Ishikawa (cell line): Measurements from ENCODE around the gene SNX12.

Experiments
- CEBPB ChIP-seq: IDR thresholded peaks from 2 replicates; pipeline ENCODE4 v1.6.1; 2012
- CREB1 ChIP-seq: IDR thresholded peaks from 2 replicates; pipeline ENCODE4 v1.6.1; 2012; ENCODE audit warnings: low read depth
- EGR1 ChIP-seq: IDR thresholded peaks from 2 replicates; pipeline ENCODE4 v1.6.1; 2012
- EP300 ChIP-seq: IDR thresholded peaks from 2 replicates; pipeline ENCODE4 v1.6.1; 2012; ENCODE audit warnings: borderline replicate concordance
- FOXM1 ChIP-seq: IDR thresholded peaks from 2 replicates; pipeline ENCODE4 v1.6.1; 2012; ENCODE audit warnings: low read depth, borderline replicate concordance
- MAX ChIP-seq: IDR thresholded peaks from 2 replicates; pipeline ENCODE4 v1.6.1; 2012
- NFIC ChIP-seq: IDR thresholded peaks from 2 replicates; pipeline ENCODE4 v1.6.1; 2012
- RAD21 ChIP-seq: IDR thresholded peaks from 2 replicates; pipeline ENCODE4 v1.6.1; 2012; ENCODE audit warnings: low read depth
- REST ChIP-seq: IDR thresholded peaks from 2 replicates; pipeline ENCODE4 v1.6.1; 2012; ENCODE audit warnings: low read depth, mild to moderate bottlenecking
- TAF1 ChIP-seq: IDR thresholded peaks from 2 replicates; pipeline ENCODE4 v1.6.1; 2012; ENCODE audit warnings: low read depth, mild to moderate bottlenecking
- TCF12 ChIP-seq: IDR thresholded peaks from 2 replicates; pipeline ENCODE4 v1.6.1; 2012; ENCODE audit warnings: low read depth
- TEAD4 ChIP-seq: IDR thresholded peaks from 2 replicates; pipeline ENCODE4 v1.6.1; 2012
- USF1 ChIP-seq: IDR thresholded peaks from 2 replicates; pipeline ENCODE4 v1.6.1; 2012
- YY1 ChIP-seq: IDR thresholded peaks from 2 replicates; pipeline ENCODE4 v1.6.1; 2012; ENCODE audit warnings: low read depth
- ZBTB7A ChIP-seq: IDR thresholded peaks from 2 replicates; pipeline ENCODE4 v1.6.1; 2012; ENCODE audit warnings: low read depth

Gene SNX12

GRCh38 chrX:71068044-71068918 lies at the start of gene SNX12:
TSS of gene SNX12 (minus strand) at chrX:71068334. CDS start at chrX:71068306, 28 bp downstream.
- TF ChIP-seq EP300 (0 out of 2 replicates have a peak, but pooled peaks have one; percentile 33), NFIC (0 out of 2 replicates have a peak, but pooled peaks have one; percentile 8), TEAD4 (peak; percentile 9; the same call in 1 of the 2 replicates), USF1 (peak; percentile 69), YY1 (peak; percentile 68; the same call in 1 of the 2 replicates), EGR1 (peak; percentile 89), RAD21 (no peak), ZBTB7A (no peak), FOXM1 (no peak), REST (no peak)

GRCh38 chrX:71117358-71117757 lies 49.2 kb upstream of the SNX12 start:
- TF ChIP-seq EP300 = no peak
- no peak for TF ChIP-seq YY1
- TF ChIP-seq NFIC = no peak
- no peak for TF ChIP-seq CREB1
- TF ChIP-seq FOXM1 = no peak
- TF ChIP-seq TCF12 = no peak

GRCh38 chrX:71111921-71112431 lies 43.8 kb upstream of the SNX12 start:
- no peak for TF ChIP-seq EGR1
- TF ChIP-seq CREB1 = no peak
- no peak for TF ChIP-seq TAF1
- no peak for TF ChIP-seq USF1

GRCh38 chrX:71111141-71111843 lies 43.2 kb upstream of the SNX12 start, which contains the start of gene IL2RG:
TSS of gene IL2RG (minus strand) at chrX:71111577. CDS start at chrX:71111539, 38 bp downstream.
- TF ChIP-seq YY1 = no peak

GRCh38 chrX:71109051-71109450 lies 40.9 kb upstream of the SNX12 start:
- no peak for TF ChIP-seq NFIC
- no peak for TF ChIP-seq FOXM1
- no peak for TF ChIP-seq RAD21
- no peak for TF ChIP-seq USF1
- TF ChIP-seq CREB1 = no peak
- no peak for TF ChIP-seq ZBTB7A
- TF ChIP-seq EGR1 = no peak
- TF ChIP-seq TCF12 = no peak
- no peak for TF ChIP-seq REST
- TF ChIP-seq EP300 = no peak
- no peak for TF ChIP-seq TAF1
- no peak for TF ChIP-seq YY1
- TF ChIP-seq TEAD4 = no peak
- no peak for TF ChIP-seq CEBPB
- no peak for TF ChIP-seq MAX

- TF ChIP-seq RAD21 = no peak
- no peak for TF ChIP-seq TAF1
- TF ChIP-seq REST = no peak
- TF ChIP-seq YY1 = no peak
- TF ChIP-seq CREB1 = no peak
These were observed 39.7 kb upstream of the SNX12 start for GRCh38 chrX:71107762-71108360.
